HG03575 (cell line): ENCODE measurements around the gene BRD4.

Experiments used
- ATAC-seq: cut with Tn5 transposase; IDR thresholded peaks from one replicate; pipeline ENCODE4 v1.9.1; 2021; ENCODE audit not compliant: unreplicated experiment, insufficient number of reproducible peaks, low FRiP score; ENCODE audit errors: extremely low read depth

Gene BRD4

GRCh38 chr19:15255359-15255990 is 76.9 kb downstream of the BRD4 start:
- ATAC-seq = no peak

DNA sequence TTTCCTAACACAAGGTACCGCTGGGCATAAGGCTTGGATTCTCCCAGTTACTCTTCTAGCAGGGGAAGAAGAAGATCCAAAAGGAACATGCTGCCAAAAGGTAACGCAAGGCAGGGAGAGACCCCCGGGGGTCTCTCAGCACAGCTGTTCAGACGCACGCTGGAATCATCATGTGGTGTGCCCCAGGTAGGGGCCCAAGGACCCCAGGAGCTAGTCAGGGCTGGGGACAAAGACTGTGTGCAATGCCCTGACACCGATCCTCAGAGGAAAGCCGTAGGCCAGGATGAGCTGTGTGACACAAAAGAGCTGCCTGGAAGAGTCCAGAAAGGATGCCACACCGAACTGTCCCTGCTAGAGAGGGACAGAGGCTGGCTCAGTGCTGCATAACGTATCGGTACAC is 77.8 kb downstream of the BRD4 start:
- ATAC-seq = no peak

- ATAC-seq = no peak
Measured at GRCh38 chr19:15253513-15253912, 78.8 kb downstream of the BRD4 start.

DNA sequence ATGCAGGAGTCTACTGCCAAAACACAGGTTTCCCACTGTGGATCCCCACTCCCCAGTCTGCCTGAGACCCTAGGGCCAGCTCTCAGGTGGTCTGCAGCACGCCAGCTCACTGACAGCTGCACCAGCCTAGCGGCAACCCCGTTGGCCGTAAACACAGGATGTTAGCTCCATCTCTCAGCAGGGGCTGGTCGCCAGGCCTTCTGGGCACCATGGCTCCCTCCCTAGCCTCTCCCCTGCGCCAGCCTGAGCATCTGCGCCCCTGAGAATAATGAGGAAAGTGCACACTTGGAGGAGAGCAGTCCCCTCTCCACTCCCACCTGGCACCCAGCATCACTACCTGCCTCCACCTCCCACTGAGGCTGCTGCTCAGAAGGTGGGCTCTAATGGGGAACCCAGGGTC is 79.3 kb downstream of the BRD4 start:
- ATAC-seq = no peak

DNA sequence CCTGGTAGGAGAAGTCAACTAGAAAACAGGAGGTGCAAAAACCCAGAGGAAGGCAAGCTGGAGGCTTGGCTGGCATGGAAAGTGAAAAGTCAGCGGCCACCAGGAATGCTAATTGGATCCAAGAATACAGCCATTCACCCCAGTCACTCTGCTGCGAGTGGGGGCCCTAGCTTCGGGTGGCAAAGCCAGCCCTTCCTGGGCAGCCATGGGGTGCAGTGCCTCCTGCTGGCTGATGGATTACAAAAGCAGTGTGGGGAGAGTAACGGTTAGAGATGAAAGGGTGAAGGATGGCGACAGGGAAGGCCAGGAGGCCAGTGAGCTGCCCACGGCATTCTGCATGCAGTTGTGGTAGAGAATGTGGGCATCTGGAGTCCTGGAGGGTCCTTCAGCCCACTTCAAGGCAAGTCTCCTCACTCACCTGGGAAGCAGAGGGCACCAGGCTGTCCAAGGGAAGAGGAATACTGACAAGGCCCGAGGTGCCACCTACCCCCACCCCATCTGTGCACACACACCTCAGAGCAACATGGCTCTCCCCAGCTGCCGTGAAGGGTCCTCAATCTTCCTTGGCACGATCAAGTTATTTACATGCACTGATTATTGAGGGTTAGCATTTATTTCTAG is 79.8 kb downstream of the BRD4 start:
- no peak for ATAC-seq

DNA sequence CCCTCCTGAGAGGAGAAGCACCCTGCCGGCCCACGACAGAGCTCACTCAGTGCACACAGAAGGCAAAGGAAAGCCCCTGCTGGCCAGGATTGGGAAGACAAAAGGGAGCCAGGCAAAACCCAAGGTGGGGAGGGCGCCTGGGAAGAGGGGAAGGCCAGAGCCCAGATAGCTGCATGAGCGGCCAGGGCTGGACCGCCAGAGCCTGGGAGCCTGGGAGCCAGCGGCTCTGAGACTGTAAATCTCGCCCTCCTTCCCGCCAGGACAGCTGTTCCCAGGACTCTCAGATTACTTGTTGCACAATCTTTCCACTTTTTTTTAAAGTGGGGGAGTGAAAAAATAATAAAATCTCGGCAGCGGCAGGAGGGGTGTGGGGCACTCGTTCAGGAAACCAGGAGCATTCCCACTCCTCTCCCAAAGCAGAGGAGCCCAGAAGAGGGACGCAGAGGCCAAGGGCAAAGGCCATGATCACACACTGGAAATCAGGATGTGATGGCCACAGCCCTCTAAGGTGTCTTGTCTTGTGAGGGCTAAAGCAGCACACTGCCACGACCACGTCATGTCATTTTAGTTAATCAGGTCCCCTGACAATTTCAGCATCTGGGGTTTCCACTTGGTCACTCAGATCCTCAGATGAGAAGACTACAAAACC is 80.5 kb downstream of the BRD4 start:
- ATAC-seq = no peak

DNA sequence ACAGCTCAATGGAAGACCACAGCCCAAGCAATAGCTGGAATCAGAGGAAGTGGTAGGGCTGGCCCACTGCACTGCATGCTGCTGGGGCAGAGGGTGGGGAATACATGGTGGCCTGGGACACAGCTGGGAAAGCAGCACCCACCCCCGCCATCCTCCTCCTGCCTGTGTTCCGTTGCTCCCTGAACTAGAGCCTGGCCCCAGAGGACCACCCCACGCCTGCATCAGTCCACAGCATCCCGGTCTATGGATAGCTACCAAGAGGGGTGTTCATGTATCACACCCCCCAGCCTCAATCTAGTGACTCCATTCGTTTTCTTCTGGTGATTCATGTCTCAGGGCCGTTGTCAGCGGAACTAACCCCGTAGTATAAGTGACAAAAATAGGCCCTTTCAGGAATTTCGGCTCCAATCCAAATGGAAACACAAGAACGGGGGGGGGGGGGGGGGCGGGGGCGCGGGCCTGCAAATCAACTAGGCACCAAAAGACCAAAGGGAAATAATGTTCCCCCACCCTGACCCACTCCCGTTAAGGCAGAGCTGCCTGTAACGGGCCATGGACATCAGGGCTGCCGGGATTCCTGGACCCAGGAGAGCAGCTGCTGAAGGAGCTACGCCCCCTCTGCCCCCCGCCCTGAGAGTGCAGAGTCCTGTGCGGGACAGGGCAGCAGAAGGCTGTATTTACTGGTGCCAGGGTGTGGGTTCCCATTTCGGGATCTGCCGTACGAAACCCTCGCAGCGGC is 81.2 kb downstream of the BRD4 start:
- ATAC-seq = no peak

DNA sequence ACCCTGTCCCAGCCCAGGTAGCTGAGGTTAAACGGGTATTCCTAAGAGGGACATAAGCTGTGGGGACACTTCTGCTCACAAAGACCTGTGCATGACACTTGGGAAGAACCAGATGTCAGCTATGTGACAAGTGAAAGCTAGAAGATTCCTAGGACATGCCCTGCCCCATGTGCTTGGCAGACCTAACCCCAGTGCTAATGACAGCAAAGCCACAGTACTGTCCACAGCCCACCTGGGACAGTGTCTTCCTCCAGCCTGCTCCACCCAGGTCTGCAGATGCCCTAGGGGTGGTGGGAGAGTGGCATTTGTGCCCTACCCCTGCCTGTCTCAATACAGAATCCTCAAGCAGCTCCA is 81.7 kb downstream of the BRD4 start:
- no peak for ATAC-seq

GRCh38 chr19:15249972-15250639 is 82.2 kb downstream of the BRD4 start:
- no peak for ATAC-seq

GRCh38 chr19:15249528-15249874 is 82.8 kb downstream of the BRD4 start:
- ATAC-seq = no peak

- no peak for ATAC-seq
Measured at GRCh38 chr19:15248648-15249527, 83.5 kb downstream of the BRD4 start.

- no peak for ATAC-seq
Measured at GRCh38 chr19:15248106-15248505, 84.2 kb downstream of the BRD4 start.

- ATAC-seq = no peak
Measured at GRCh38 chr19:15247107-15248014, 85.0 kb downstream of the BRD4 start.

DNA sequence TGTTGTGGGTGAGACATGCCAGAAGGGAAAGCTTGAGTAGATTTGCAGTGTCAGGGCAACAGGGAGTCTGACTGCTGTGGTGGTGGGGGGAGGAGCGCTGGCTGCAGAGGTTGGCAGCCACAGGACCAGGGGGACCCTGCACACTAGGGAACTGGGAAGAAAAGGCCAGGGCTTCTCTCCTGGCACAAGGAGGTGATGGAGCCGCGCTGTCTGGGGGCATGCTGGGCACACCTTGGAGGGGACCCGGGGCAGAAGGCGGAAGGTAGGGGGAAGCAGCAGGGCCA is 86.2 kb downstream of the BRD4 start:
- ATAC-seq = no peak

GRCh38 chr19:15245370-15246197 is 86.8 kb downstream of the BRD4 start:
- ATAC-seq = no peak

GRCh38 chr19:15244808-15245207 is 87.5 kb downstream of the BRD4 start:
- ATAC-seq = no peak

GRCh38 chr19:15244106-15244803 is 88.1 kb downstream of the BRD4 start:
- no peak for ATAC-seq
